Eye (tissue), 1 donor: ENCODE results near the gene NAA35.
"Not testable (repeated sequence)": the region's sequence is repeated elsewhere in the genome, so short reads cannot be mapped to it uniquely, and the experiment has no call there.

Experiments
- DNase-seq: peaks from one replicate; pipeline ENCODE4 v3.0.0-alpha.2; 2015

NAA35 gene

GRCh38 chr9:86035827-86036440 is 95.0 kb downstream of the NAA35 start:
- DNase-seq = no peak

GRCh38 chr9:86036555-86036954 is 95.6 kb downstream of the NAA35 start:
- no peak for DNase-seq

GRCh38 chr9:86039991-86040860 is 99.3 kb downstream of the NAA35 start:
- DNase-seq = no peak

- no peak for DNase-seq
These were observed 99.9 kb downstream of the NAA35 start for GRCh38 chr9:86040861-86041155.

GRCh38 chr9:86041311-86041741 is 100.4 kb downstream of the NAA35 start:
- no peak for DNase-seq

- no peak for DNase-seq
These were observed 101.4 kb downstream of the NAA35 start for GRCh38 chr9:86042199-86042978.

- no peak for DNase-seq
These were observed 102.6 kb downstream of the NAA35 start for GRCh38 chr9:86043586-86043985.

- no peak for DNase-seq
These were observed 103.1 kb downstream of the NAA35 start for GRCh38 chr9:86043999-86044398.

GRCh38 chr9:86045654-86046053 is 104.7 kb downstream of the NAA35 start:
- no peak for DNase-seq

- DNase-seq = no peak
These were observed 105.2 kb downstream of the NAA35 start for GRCh38 chr9:86046071-86046636.

- DNase-seq = no peak
These were observed 106.0 kb downstream of the NAA35 start for GRCh38 chr9:86046930-86047341.

GRCh38 chr9:86047361-86047760 is 106.4 kb downstream of the NAA35 start:
- DNase-seq = no peak

- not testable (repeated sequence) for DNase-seq
These were observed 107.2 kb downstream of the NAA35 start for GRCh38 chr9:86048018-86048742.

- no peak for DNase-seq
These were observed 111.9 kb downstream of the NAA35 start for GRCh38 chr9:86052556-86053468.

- no peak for DNase-seq
These were observed 113.7 kb downstream of the NAA35 start for GRCh38 chr9:86054695-86055094.

- DNase-seq = no peak
These were observed 116.5 kb downstream of the NAA35 start for GRCh38 chr9:86057491-86057890.

- no peak for DNase-seq
These were observed 121.2 kb downstream of the NAA35 start for GRCh38 chr9:86061972-86062739.

- DNase-seq = no peak
These were observed 122.1 kb downstream of the NAA35 start for GRCh38 chr9:86062845-86063693.

GRCh38 chr9:86064220-86064619 is 123.3 kb downstream of the NAA35 start:
- DNase-seq = no peak
